Muscle layer of colon (tissue), 2 donors: Measurements from ENCODE around the gene BPIFA1.

Source experiments
- H3K27ac ChIP-seq: one replicate; pipeline ENCODE4 v1.7.0; 2013; ENCODE audit warnings: low read depth, mild to moderate bottlenecking, low read length, moderate library complexity
- H3K27me3 ChIP-seq, 2 donors: one replicate each; pipeline ENCODE4 v1.7.0; 2013; ENCODE audit warnings: low read length in 2 of 2, mild to moderate bottlenecking in 2 of 2; ENCODE audit not compliant: insufficient read depth in 2 of 2, control insufficient read depth in 1 of 2
- H3K36me3 ChIP-seq: one replicate; pipeline ENCODE4 v1.7.0; 2013; ENCODE audit warnings: mild to moderate bottlenecking, low read length; ENCODE audit not compliant: insufficient read depth
- H3K4me1 ChIP-seq: one replicate; pipeline ENCODE4 v1.7.0; 2013; ENCODE audit warnings: mild to moderate bottlenecking, low read length; ENCODE audit not compliant: insufficient read depth
- H3K4me3 ChIP-seq, 2 donors: one replicate each; pipeline ENCODE4 v1.7.0; 2013; ENCODE audit warnings: low read length in 2 of 2, low read depth in 1 of 2, mild to moderate bottlenecking in 1 of 2, moderate library complexity in 1 of 2
- H3K9ac ChIP-seq: one replicate; pipeline ENCODE4 v1.7.0; 2013; ENCODE audit warnings: low read length
- H3K9me3 ChIP-seq: one replicate; pipeline ENCODE4 v1.7.0; 2013; ENCODE audit warnings: mild to moderate bottlenecking, low read length
- donor health status: abdominal sarcoma.
- donor health status: Adenocarcinoma of cecum.

Gene BPIFA1

DNA sequence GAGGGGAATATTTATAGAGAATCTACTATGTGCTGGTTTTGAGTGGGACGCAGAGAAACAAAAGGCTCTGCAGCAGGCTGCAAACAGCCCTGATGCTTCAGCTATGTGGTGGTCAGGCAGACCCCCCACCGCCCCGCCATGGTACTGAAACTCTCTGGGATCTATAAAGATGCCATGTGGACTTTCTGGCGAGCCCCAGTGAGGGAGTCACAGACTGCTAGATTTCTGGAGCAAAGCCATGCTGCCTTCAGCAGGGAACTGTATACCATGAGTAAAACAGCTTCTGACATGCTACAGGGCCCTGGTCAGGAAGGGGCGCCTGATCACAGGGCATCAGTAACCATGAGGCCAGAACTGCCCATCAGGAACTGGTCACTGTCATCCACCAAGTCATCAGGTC lies 28.0 kb downstream of the BPIFA1 start:
- H3K4me1 ChIP-seq, result no peaks in the 10 kb centered on the region
- H3K27me3 ChIP-seq, result peaks cover 0 to 4% of the 10 kb centered on the region in 2 donors
- no peak overlapping the region for H3K4me3 ChIP-seq
- no peak overlapping the region for H3K9ac ChIP-seq
- H3K9me3 ChIP-seq, result no peaks in the 10 kb centered on the region
- no peak overlapping the region for H3K27ac ChIP-seq
- no peaks in the 10 kb centered on the region for H3K36me3 ChIP-seq

DNA sequence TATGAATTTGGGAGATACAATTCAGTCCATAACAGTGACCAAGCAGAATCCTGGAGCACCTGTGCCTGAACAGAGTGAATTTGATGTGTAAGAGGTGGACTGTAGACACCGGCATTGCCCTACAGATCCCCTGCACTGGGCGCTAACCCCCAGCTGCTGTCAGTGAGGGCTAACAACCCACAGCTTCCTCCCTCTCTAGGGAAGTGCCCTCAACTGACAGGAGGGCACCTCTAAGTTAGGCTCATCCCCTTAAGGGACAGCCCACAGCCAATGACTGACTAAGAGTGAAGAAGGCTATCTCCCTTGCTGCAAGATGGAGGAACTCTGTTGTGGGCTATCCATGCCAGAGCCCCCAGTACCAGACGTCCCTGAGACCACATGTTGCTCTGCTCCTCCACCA lies 31.9 kb downstream of the BPIFA1 start:
- Histone ChIP-seq H3K4me3 (no peak overlapping the region), H3K9ac (no peak overlapping the region), H3K9me3 (no peaks in the 10 kb centered on the region), H3K27me3 (no peaks in the 10 kb centered on the region), H3K27ac (no peak overlapping the region), H3K36me3 (no peaks in the 10 kb centered on the region), H3K4me1 (no peaks in the 10 kb centered on the region)

DNA sequence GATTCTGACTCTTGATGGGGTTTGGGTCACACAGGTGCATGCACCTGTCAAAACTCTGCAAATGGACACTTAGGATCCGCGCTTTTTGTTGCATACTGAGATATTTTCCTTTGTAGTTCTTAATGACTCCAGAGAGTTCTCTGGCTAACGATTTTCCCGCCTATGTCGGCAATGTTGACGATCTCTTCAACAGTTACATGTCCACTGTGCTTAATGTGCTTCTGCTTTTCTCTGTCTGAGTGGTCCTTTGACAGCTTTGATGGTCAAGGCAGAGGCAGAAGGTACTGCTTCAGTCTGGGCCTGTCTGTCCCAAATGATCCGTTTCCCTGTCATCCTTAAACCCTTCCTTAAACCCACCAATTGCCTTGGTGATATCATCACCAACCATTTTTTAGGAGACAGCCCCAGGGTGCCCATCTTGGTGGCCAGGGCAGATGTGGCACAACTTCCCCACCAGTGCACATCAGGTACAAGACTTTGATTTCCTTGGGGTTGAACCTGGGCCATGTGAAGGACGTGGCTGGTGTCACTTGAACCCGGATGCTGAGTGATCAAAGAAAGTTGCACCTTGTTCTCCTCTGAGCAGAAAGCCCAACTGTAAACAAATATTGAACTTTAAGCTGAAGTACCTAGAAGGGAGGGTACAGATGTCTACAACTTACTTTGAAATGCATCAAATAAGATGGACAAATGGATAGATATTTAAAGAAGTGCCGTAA lies 36.5 kb downstream of the BPIFA1 start:
- no peaks in the 10 kb centered on the region for H3K36me3 ChIP-seq
- no peak overlapping the region for H3K4me3 ChIP-seq
- no peaks in the 10 kb centered on the region for H3K4me1 ChIP-seq
- H3K9ac ChIP-seq, result no peak overlapping the region
- H3K9me3 ChIP-seq, result no peaks in the 10 kb centered on the region
- H3K27me3 ChIP-seq, result no peaks in the 10 kb centered on the region
- H3K27ac ChIP-seq, result no peak overlapping the region

DNA sequence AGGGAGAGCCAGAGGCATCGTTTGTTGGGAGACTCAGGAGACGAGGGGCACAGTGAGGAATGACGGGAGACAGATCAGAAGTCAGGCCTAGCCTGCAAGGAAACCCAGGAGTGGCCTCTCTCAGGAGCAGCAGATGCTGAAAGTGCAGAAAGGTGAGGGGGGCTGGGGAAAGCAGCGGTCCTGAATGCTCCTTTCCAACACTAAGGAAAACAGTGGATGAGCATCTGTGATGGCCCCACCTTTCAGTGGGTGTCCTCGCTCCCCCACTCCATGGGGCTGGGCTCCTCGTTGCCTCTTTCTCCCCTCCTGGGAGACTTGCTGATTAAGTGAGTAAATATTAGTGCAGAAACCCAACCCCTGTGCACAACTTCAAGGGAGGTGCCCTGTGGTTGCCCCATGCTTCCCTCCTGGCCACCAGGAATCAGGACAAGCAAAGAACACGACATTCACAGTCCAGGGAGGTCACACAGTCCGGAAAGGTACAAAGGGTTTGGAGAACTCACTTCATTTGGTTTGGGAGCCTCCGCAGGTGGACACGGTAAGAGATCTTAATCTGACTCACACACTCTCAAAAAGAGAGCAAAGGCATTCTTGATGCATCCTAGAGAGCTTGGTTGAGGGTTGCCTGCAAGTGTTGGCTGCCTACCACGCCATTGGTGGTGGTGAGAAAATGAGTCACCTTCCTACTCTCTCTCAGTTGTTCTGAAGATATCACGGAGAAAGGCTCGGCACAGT lies 37.5 kb downstream of the BPIFA1 start:
- Histone ChIP-seq H3K27me3 (no peaks in the 10 kb centered on the region), H3K4me3 (no peak overlapping the region), H3K9me3 (no peaks in the 10 kb centered on the region), H3K27ac (no peak overlapping the region), H3K4me1 (no peaks in the 10 kb centered on the region), H3K9ac (no peak overlapping the region), H3K36me3 (no peaks in the 10 kb centered on the region)

DNA sequence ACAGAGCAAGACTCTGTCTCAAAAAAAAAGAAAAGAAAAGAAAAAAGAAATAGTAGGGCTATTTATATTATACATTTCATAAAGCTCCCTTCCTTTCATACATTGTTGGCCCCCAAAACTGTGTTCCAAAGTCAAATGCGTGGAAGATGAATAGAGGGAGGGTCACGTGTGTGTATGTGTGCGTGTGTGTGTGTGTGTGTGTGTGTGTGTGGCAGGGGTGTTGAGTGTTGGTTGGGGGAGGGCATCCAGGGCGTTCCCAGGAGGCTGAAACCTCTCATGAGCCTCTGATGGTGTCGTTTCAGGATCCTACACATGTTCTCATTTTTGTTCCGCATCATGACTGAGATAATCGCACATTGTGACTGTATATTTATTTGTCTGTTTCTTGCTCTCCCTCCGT lies 39.4 kb downstream of the BPIFA1 start:
- Histone ChIP-seq H3K4me3 (no peak overlapping the region), H3K27me3 (no peaks in the 10 kb centered on the region), H3K27ac (no peak overlapping the region), H3K9ac (no peak overlapping the region), H3K9me3 (no peaks in the 10 kb centered on the region), H3K36me3 (no peaks in the 10 kb centered on the region), H3K4me1 (no peaks in the 10 kb centered on the region)

DNA sequence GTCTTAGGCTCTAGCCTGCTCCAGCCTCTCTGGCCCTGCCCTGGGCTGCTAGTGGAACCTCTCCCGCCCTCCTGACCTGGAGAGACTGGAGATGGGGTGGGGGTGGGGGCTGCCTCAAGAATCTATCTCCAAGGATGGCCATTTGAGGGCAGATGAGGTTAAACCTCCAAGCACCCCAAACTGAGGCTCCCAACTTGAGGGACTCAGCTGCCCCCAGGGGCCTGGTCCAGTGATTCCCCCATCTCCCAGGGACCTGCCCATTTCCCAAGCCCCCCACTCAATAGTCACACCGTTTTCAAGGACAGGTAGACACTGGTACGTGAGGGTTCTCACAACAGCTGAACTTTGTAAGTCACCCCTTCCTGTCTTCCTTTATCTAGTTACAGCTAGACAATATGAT lies 40.1 kb downstream of the BPIFA1 start:
- Histone ChIP-seq H3K4me3 (no peak overlapping the region), H3K36me3 (no peaks in the 10 kb centered on the region), H3K4me1 (no peaks in the 10 kb centered on the region), H3K27me3 (no peaks in the 10 kb centered on the region), H3K9me3 (no peaks in the 10 kb centered on the region), H3K9ac (no peak overlapping the region), H3K27ac (no peak overlapping the region)

DNA sequence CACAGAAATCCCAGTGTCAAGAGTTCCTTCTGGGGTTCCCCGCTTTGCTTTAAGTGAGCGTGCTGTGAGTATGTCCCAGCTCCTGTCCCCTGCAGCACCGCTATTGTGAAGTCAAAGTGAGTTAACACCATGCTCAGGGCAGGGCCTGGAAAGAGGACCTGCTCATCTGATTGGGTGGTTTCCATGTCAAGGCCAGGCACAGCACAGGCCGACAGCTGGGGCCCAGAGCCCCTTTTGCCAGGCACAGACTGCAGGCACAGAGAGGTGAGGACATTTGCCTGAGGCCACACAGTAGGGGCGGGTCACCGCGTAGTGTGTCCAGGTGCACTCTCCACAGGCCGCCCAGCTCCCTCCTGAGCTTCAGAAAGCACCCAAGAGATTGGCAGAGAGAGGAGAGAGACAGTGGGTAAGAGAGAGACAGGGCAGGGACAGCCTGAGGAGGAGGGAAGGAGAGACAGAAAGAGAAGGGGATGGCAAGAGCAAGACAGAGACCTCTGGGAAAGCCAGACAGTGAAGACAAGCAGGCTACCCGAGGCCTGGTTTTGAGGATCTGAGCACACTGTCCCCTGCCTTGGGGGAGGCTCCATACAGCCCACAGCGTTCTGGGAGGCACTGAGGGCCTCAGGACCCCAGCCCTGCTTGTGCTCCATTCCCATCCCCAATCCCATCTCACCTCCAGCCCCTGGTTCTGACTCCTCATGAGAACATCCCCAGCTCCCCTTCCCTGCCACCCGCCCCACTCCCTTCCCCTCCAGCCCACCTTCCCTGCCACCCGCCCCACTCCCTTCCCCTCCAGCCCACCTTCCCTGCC lies 40.7 kb downstream of the BPIFA1 start:
- Histone ChIP-seq H3K27me3 (no peaks in the 10 kb centered on the region), H3K27ac (no peak overlapping the region), H3K4me1 (no peaks in the 10 kb centered on the region), H3K9ac (no peak overlapping the region), H3K36me3 (no peaks in the 10 kb centered on the region), H3K4me3 (no peak overlapping the region), H3K9me3 (no peaks in the 10 kb centered on the region)

DNA sequence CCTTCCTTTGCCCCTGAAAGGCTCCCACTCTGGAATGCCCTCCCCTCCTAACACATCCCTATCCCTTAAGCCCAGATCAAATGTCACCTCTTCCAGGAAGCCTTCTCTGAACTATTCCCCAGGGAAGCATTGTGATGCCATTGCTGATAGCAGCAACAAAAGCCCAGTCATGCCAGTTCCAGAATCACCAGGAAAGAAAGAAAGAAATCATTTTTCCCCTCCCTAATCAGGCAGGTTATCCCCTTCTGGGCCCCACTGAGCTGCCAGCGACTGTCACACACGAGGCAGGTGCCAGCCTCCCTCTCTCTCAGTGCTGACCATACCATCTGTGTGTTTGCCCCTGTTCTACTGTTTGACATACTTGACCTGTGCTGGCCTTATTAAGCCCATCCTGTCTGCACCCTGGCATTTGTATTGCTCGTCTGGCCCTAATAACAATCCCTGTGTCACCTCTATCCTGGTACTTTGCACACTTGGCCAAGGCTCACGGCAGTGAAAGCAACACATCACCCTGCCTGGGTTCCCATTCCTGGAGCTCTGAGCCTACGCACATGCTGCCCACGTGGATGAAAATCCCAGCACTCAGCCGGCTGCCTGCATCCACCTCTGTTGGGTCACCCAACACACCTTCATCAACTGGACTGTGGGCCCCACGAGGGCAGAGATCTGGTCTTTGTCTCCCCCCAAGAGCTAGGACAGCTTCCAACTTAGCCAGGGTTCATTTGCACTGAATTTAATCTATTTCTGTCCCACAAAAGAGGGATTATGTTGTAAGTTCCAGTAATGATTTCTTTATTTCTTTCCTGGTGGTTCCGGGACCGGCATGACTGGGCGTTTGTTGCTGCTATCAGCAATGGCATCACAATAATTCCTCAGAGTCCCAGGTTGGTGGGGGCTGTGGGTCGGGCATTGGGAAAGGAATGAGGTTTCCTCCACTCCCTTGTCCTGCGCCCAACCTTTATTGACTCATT lies 42.0 kb downstream of the BPIFA1 start:
- Histone ChIP-seq H3K4me3 (no peak overlapping the region), H3K9me3 (no peaks in the 10 kb centered on the region), H3K27me3 (no peaks in the 10 kb centered on the region), H3K27ac (no peak overlapping the region), H3K36me3 (no peaks in the 10 kb centered on the region), H3K4me1 (no peaks in the 10 kb centered on the region), H3K9ac (no peak overlapping the region)

DNA sequence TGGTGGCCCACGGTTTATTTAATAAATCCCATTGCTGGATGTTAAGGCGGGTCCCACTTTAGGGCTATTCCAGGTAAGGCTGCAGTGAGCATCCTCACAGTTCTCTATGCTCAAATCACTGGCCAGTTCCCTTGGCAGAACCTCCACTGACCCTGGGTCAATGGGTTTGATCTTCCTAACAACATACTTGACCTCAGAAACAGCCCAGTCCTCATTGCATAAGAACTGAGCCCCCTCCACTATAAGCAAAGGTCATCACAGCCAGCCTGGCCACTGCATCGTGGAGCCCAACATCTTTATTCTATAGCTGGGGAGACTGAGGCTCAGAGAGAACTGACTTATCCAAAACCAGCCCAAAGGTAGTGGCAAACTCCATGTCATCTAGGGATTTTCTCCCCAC lies 42.9 kb downstream of the BPIFA1 start:
- Histone ChIP-seq H3K27ac (no peak overlapping the region), H3K4me1 (no peaks in the 10 kb centered on the region), H3K9ac (no peak overlapping the region), H3K9me3 (no peaks in the 10 kb centered on the region), H3K27me3 (no peaks in the 10 kb centered on the region), H3K4me3 (no peak overlapping the region), H3K36me3 (no peaks in the 10 kb centered on the region)

DNA sequence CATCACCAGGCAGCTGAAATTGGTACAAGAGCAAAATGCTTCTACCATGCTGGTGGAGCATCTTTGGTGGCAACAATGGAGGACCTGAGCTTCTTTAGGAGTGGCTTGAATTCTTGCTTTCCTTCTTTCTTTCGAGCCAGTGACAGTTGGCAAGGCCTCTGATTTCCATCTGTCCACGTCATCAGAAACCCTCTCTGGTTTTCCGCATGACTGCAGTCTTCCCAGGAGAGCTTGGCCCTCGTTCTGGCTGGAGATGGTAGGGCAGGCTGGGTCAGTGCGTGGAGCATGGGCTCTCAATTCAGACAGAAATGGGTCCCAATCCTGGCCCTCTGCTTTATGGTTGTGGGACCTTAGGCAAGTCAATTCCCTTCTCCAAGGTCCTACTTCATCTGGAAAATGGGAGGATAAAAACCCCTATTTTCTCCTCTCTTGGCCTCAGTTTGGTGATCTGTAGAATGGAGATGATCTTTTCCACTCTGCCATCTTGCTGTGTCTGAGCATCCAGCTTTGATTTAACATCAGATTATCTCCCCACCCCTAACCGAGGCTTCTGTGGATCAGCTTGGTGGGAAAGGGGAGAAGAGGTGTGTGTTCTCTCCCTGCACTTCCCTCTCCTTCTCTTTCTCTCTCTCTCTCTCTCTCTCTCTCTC lies 43.6 kb downstream of the BPIFA1 start:
- Histone ChIP-seq H3K36me3 (no peaks in the 10 kb centered on the region), H3K4me3 (no peak overlapping the region), H3K4me1 (no peaks in the 10 kb centered on the region), H3K9me3 (no peaks in the 10 kb centered on the region), H3K27me3 (no peaks in the 10 kb centered on the region), H3K9ac (no peak overlapping the region), H3K27ac (no peak overlapping the region)
